K562 (cell line): ENCODE results near the gene ARID3A. TPM values are rescaled to one million over a fixed set of nuclear protein-coding genes. Genes with fewer than 3 reads are reported as not detected.
A peak's percentile ranks its signal among the peaks of the same experiment; 100 is the strongest.

Source experiments
- ATF2 ChIP-seq: sonication (generic); formaldehyde crosslinking; IDR thresholded peaks from 2 replicates; pipeline ENCODE4 v1.8.1; 2022; ENCODE audit warnings: missing genetic modification reagents
- DLX4 ChIP-seq: fragments of 250-450 bp; sonication (Bioruptor Pico); IDR thresholded peaks from 2 replicates; pipeline ENCODE4 v1.6.1; 2021; ENCODE audit warnings: mild to moderate bottlenecking
- EP300 ChIP-seq: IDR thresholded peaks from 2 replicates; pipeline ENCODE4 v1.6.1; 2012; ENCODE audit warnings: low read length, improper control_type of control experiment
- HDAC2 ChIP-seq: fragments of 450-650 bp; IDR thresholded peaks from 2 replicates; pipeline ENCODE4 v1.6.1; 2016; ENCODE audit warnings: mild to moderate bottlenecking
- KDM5B ChIP-seq: fragments of 200-600 bp; sonication (generic); IDR thresholded peaks from 2 replicates; pipeline ENCODE4 v1.6.1; 2012; ENCODE audit warnings: low read depth, mild to moderate bottlenecking, moderate library complexity, low read length, control low read depth, inconsistent platforms; ENCODE audit not compliant: insufficient replicate concordance
- MEF2D ChIP-seq: conservative IDR thresholded peaks from 2 replicates; pipeline ENCODE4 v1.6.1; 2016; ENCODE audit warnings: low read depth, missing genetic modification characterization, missing compliant biosample characterization
- MNT ChIP-seq, 2 experiments: fragments of 450-650 bp; conservative IDR thresholded peaks; 2 replicates each; pipeline ENCODE4 v1.6.1; 2017; ENCODE audit warnings: mild to moderate bottlenecking in 2 of 2, moderate library complexity in 2 of 2
- MXI1 ChIP-seq: IDR thresholded peaks from 2 replicates; pipeline ENCODE4 v1.6.1; 2011; ENCODE audit warnings: low read depth, mild to moderate bottlenecking, improper control_type of control experiment, low read length
- POLR2AphosphoS5 ChIP-seq: IDR thresholded peaks from 2 replicates; pipeline ENCODE4 v1.6.1; 2011; ENCODE audit warnings: mild to moderate bottlenecking, low read depth, low read length, moderate library complexity; ENCODE audit not compliant: control insufficient read depth, insufficient read depth
- SMARCA4 ChIP-seq: fragments of 450-650 bp; IDR thresholded peaks from 2 replicates; pipeline ENCODE4 v1.6.1; 2016
- SRSF9 ChIP-seq: fragments of 200-400 bp; formaldehyde crosslinking; IDR thresholded peaks from 2 replicates; pipeline ENCODE4 v1.6.1; 2017; ENCODE audit warnings: low read depth, low read length, borderline replicate concordance
- TAF15 ChIP-seq: fragments of 200-400 bp; formaldehyde crosslinking; IDR thresholded peaks from 2 replicates; pipeline ENCODE4 v1.6.1; 2017; ENCODE audit warnings: mild to moderate bottlenecking, low read depth, low read length, moderate library complexity
- TEAD4 ChIP-seq, 2 experiments: sonication (generic) in 1 of 2; formaldehyde crosslinking in 1 of 2; IDR thresholded peaks; 2 replicates each; pipeline versions ENCODE4 v1.6.1 to v1.8.0; 2012 to 2022; ENCODE audit warnings: borderline replicate concordance in 1 of 2, inconsistent platforms in 1 of 2, low read length in 1 of 2, mild to moderate bottlenecking in 1 of 2, missing genetic modification reagents in 1 of 2
- ZBTB7A ChIP-seq: IDR thresholded peaks from 2 replicates; pipeline ENCODE4 v1.6.1; 2011; ENCODE audit warnings: low read depth, mild to moderate bottlenecking, low read length, moderate library complexity, borderline replicate concordance; ENCODE audit not compliant: control insufficient read depth
- ZFP30 ChIP-seq: fragments of 250-450 bp; sonication (Bioruptor Pico); IDR thresholded peaks from 2 replicates; pipeline ENCODE4 v1.8.0; 2022; ENCODE audit warnings: moderate library complexity, mild to moderate bottlenecking, inconsistent platforms, borderline replicate concordance
- ZFP36 ChIP-seq: fragments of 150-350 bp; IDR thresholded peaks from 2 replicates; pipeline ENCODE4 v1.6.1; 2018; ENCODE audit warnings: low read length, low read depth; ENCODE audit not compliant: partially characterized antibody
- polyA plus RNA-seq, 8 experiments: library from polyadenylated mRNA; depleted of rRNA in 4 of 8; stranded (reverse) in 5 of 8; unstranded in 3 of 8; fragments of >200 nt; fragmentation: Nextera tagmentation in 2 of 8; fragmentation: Illumina TruSeq in 1 of 8; extraction: Ambion mirVana in 2 of 8; extraction: Trizol in 1 of 8; gene quantifications; 2 replicates each; pipeline versions ENCODE4 v1.2.1 to v1.2.3, GENCODE V29; 2011 to 2014; ENCODE audit warnings: inconsistent platforms in 1 of 8, missing spikeins in 1 of 8
- total RNA-seq, 7 experiments: library from RNA; depleted of rRNA in 6 of 7; stranded (reverse); fragments of >200 nt in 6 of 7; fragmentation: Illumina TruSeq in 2 of 7; extraction: Trizol in 2 of 7; gene quantifications; 2 replicates each; pipeline versions ENCODE4 v1.2.1 to v1.2.3, GENCODE V29; 2011 to 2021; ENCODE audit warnings: low replicate concordance in 1 of 7

Gene ARID3A
- total and polyA plus RNA-seq, 9 of the 15 experiments (the other 6 are each of a cell fraction or from before 2014, with no cell fraction given): 1.4 to 118 (median 31.2) TPM

- peak; percentile 58; the same call in 1 of the 2 replicates for TF ChIP-seq ZBTB7A
- no peak for TF ChIP-seq MEF2D
- no peak for TF ChIP-seq ZFP36
- peak; percentile 54; the same call in 1 of the 2 replicates for TF ChIP-seq EP300
- TF ChIP-seq HDAC2: peak; percentile 94
- TF ChIP-seq SMARCA4: peak; percentile 49; the same call in 1 of the 2 replicates
- TF ChIP-seq DLX4 (CRISPR knock-in tag): no peak
- no peak for TF ChIP-seq ATF2 (CRISPR knock-in tag)
- no peak for TF ChIP-seq ZFP30 (CRISPR knock-in tag)
- no peak for TF ChIP-seq SRSF9
- no peak for TF ChIP-seq KDM5B
- no peak for TF ChIP-seq TAF15
- TF ChIP-seq MNT (conservative IDR thresholded peaks at IDR 0.05): peak in 1 of 2 experiments; percentile 51; a peak in 1 of 4 replicates
- TF ChIP-seq MXI1: peak; percentile 9; the same call in 1 of the 2 replicates
- peak; percentile 85 for TF ChIP-seq TEAD4 (IDR thresholded peaks at IDR 0.05; ENCODE audit: low read length)
- no peak for TF ChIP-seq TEAD4 (CRISPR knock-in tag; IDR thresholded peaks at IDR 0.05; ENCODE audit: borderline replicate concordance)
- TF ChIP-seq POLR2AphosphoS5: peak; percentile 62; the same call in 1 of the 2 replicates
Observed at GRCh38 chr19:1018393-1018792, 92.6 kb downstream of the ARID3A start (continued).
